IPS-15b (cell line): Measurements from ENCODE around the gene U2AF2.
"Not testable (repeated sequence)": the region's sequence is repeated elsewhere in the genome, so short reads cannot be mapped to it uniquely, and the experiment has no call there.

Experiments
- H3K27me3 ChIP-seq: one replicate; pipeline ENCODE4 v1.6.1; 2013; ENCODE audit warnings: low read length; ENCODE audit not compliant: control insufficient read depth, insufficient read depth
- H3K36me3 ChIP-seq: one replicate; pipeline ENCODE4 v1.6.1; 2013; ENCODE audit warnings: low read length; ENCODE audit not compliant: control insufficient read depth, insufficient read depth
- H3K4me1 ChIP-seq: one replicate; pipeline ENCODE4 v1.6.1; 2013; ENCODE audit warnings: mild to moderate bottlenecking, low read length; ENCODE audit not compliant: control insufficient read depth, insufficient read depth
- H3K4me3 ChIP-seq: one replicate; pipeline ENCODE4 v1.5.1; 2013; ENCODE audit warnings: low read depth, low read length
- H3K9ac ChIP-seq: one replicate; pipeline ENCODE4 v1.6.1; 2013; ENCODE audit warnings: low read depth, mild to moderate bottlenecking, low read length
- H3K9me3 ChIP-seq: one replicate; pipeline ENCODE4 v1.6.1; 2013; ENCODE audit warnings: mild to moderate bottlenecking, low read length; ENCODE audit not compliant: control insufficient read depth, insufficient read depth

The U2AF2 gene

GRCh38 chr19:55699221-55699620 lies 44.4 kb downstream of the U2AF2 start:
- peaks cover 33% of the 10 kb centered on the region for H3K36me3 ChIP-seq
- no peak overlapping the region for H3K9ac ChIP-seq
- no peaks in the 10 kb centered on the region for H3K27me3 ChIP-seq
- H3K4me1 ChIP-seq = no peaks in the 10 kb centered on the region
- H3K9me3 ChIP-seq = no peaks in the 10 kb centered on the region
- H3K4me3 ChIP-seq = no peak overlapping the region

GRCh38 chr19:55700813-55701212 lies 46.0 kb downstream of the U2AF2 start:
- Histone ChIP-seq H3K9me3 (no peaks in the 10 kb centered on the region), H3K4me3 (no peak overlapping the region), H3K27me3 (no peaks in the 10 kb centered on the region), H3K9ac (no peak overlapping the region), H3K36me3 (peaks cover 25% of the 10 kb centered on the region), H3K4me1 (no peaks in the 10 kb centered on the region)

GRCh38 chr19:55702131-55702627 lies 47.3 kb downstream of the U2AF2 start:
- Histone ChIP-seq H3K36me3 (peaks cover 18% of the 10 kb centered on the region), H3K9me3 (no peaks in the 10 kb centered on the region), H3K4me1 (no peaks in the 10 kb centered on the region), H3K27me3 (peaks cover 1% of the 10 kb centered on the region), H3K9ac (no peak overlapping the region), H3K4me3 (no peak overlapping the region)

GRCh38 chr19:55703790-55704215 lies 49.0 kb downstream of the U2AF2 start:
- H3K27me3 ChIP-seq = peaks cover 4% of the 10 kb centered on the region
- no peaks in the 10 kb centered on the region for H3K4me1 ChIP-seq
- H3K4me3 ChIP-seq = no peak overlapping the region
- peaks cover 8% of the 10 kb centered on the region for H3K36me3 ChIP-seq
- no peak overlapping the region for H3K9ac ChIP-seq
- no peaks in the 10 kb centered on the region for H3K9me3 ChIP-seq

- Histone ChIP-seq H3K36me3 (peaks cover 5% of the 10 kb centered on the region), H3K4me3 (no peak overlapping the region), H3K4me1 (no peaks in the 10 kb centered on the region), H3K9me3 (no peaks in the 10 kb centered on the region), H3K9ac (no peak overlapping the region), H3K27me3 (peaks cover 4% of the 10 kb centered on the region)
These were observed 49.8 kb downstream of the U2AF2 start for GRCh38 chr19:55704494-55705245.

- H3K36me3 ChIP-seq = peaks cover 5% of the 10 kb centered on the region
- no peaks in the 10 kb centered on the region for H3K4me1 ChIP-seq
- no peaks in the 10 kb centered on the region for H3K9me3 ChIP-seq
- H3K27me3 ChIP-seq = peaks cover 4% of the 10 kb centered on the region
- H3K4me3 ChIP-seq = no peak overlapping the region
- no peak overlapping the region for H3K9ac ChIP-seq
These were observed 51.1 kb downstream of the U2AF2 start for GRCh38 chr19:55705972-55706371.

GRCh38 chr19:55711719-55712118 lies 56.9 kb downstream of the U2AF2 start:
- peaks cover 2% of the 10 kb centered on the region for H3K36me3 ChIP-seq
- H3K9me3 ChIP-seq = peaks cover 16% of the 10 kb centered on the region
- H3K27me3 ChIP-seq = peaks cover 4% of the 10 kb centered on the region
- H3K4me1 ChIP-seq = no peaks in the 10 kb centered on the region
- H3K4me3 ChIP-seq = no peak overlapping the region
- no peak overlapping the region for H3K9ac ChIP-seq

- H3K4me1 ChIP-seq = no peaks in the 10 kb centered on the region
- no peak overlapping the region for H3K4me3 ChIP-seq
- peaks cover 2% of the 10 kb centered on the region for H3K36me3 ChIP-seq
- no peaks in the 10 kb centered on the region for H3K27me3 ChIP-seq
- H3K9ac ChIP-seq = no peak overlapping the region
- H3K9me3 ChIP-seq = peaks cover 16% of the 10 kb centered on the region
These were observed 58.2 kb downstream of the U2AF2 start for GRCh38 chr19:55712804-55713631.

GRCh38 chr19:55716531-55716930 lies 61.7 kb downstream of the U2AF2 start:
- Histone ChIP-seq H3K4me1 (no peaks in the 10 kb centered on the region), H3K9ac (no peak overlapping the region), H3K9me3 (peaks cover 13% of the 10 kb centered on the region), H3K4me3 (no peak overlapping the region), H3K27me3 (no peaks in the 10 kb centered on the region), H3K36me3 (peaks cover 2% of the 10 kb centered on the region)

- H3K4me1 ChIP-seq = no peaks in the 10 kb centered on the region
- no peak overlapping the region for H3K4me3 ChIP-seq
- peaks cover 14% of the 10 kb centered on the region for H3K9me3 ChIP-seq
- H3K27me3 ChIP-seq = no peaks in the 10 kb centered on the region
- H3K9ac ChIP-seq = no peak overlapping the region
- peaks cover 2% of the 10 kb centered on the region for H3K36me3 ChIP-seq
These were observed 62.4 kb downstream of the U2AF2 start for GRCh38 chr19:55717251-55717650.

GRCh38 chr19:55717879-55718711 lies 63.3 kb downstream of the U2AF2 start:
- not testable (repeated sequence) for H3K36me3 ChIP-seq, H3K4me1 ChIP-seq, H3K27me3 ChIP-seq, H3K4me3 ChIP-seq, H3K9ac ChIP-seq
- peaks cover 19% of the 10 kb centered on the region for H3K9me3 ChIP-seq
